PC-3 (cell line): ENCODE results near the gene LTBP1. TPM values are rescaled to one million over a fixed set of nuclear protein-coding genes. Genes with fewer than 3 reads are reported as not detected.

ENCODE experiments used
- ATAC-seq: fragments of 200-7000 bp; cut with Tn5 transposase; 2 replicates; pipeline ENCODE4 v1.9.1; 2020; ENCODE audit warnings: mild to moderate bottlenecking, moderate library complexity
- BruUV-seq: library from RNA; stranded (reverse); fragments of 400-500 nt; replicated peaks from 2 replicates; lab custom pipeline; 2021; lab: Mats Ljungman, UMichigan
- CTCF ChIA-PET: fragments of 300-600 bp; sonication (Branson Sonifier 250); formaldehyde crosslinking; loops from one replicate; lab custom pipeline; 2022; ENCODE audit warnings: antibody characterized with exemption; lab: Charles Lee
- POLR2A ChIA-PET: fragments of 300-600 bp; sonication (Branson Sonifier 250); formaldehyde crosslinking; loops from one replicate; lab custom pipeline; 2022; ENCODE audit warnings: antibody characterized with exemption; ENCODE audit not compliant: unreplicated experiment; lab: Charles Lee
- DNase-seq: peaks from one replicate; pipeline ENCODE4 v3.0.0-alpha.2; 2015
- H2AFZ ChIP-seq: fragments of 300-600 bp; sonication (generic); 2 replicates; pipeline ENCODE4 v1.6.0; 2016; ENCODE audit warnings: antibody characterized with exemption, low read length
- H3F3A ChIP-seq: fragments of 300-600 bp; sonication (generic); one replicate; pipeline ENCODE4 v1.6.0; 2017; ENCODE audit warnings: antibody characterized with exemption, low read length, control low read depth, mild to moderate bottlenecking; ENCODE audit not compliant: unreplicated experiment
- H3K27ac ChIP-seq: fragments of 300-600 bp; sonication (generic); 2 replicates; pipeline ENCODE4 v1.5.1; 2016; ENCODE audit warnings: mild to moderate bottlenecking, low read length
- H3K27me3 ChIP-seq: fragments of 300-600 bp; sonication (generic); 2 replicates; pipeline ENCODE4 v1.6.1; 2016; ENCODE audit warnings: low read length, mixed read lengths
- H3K36me3 ChIP-seq: fragments of 300-600 bp; sonication (generic); 2 replicates; pipeline ENCODE4 v1.6.1; 2016; ENCODE audit warnings: low read depth, mixed run types, low read length, mixed read lengths
- H3K4me1 ChIP-seq: fragments of 300-600 bp; sonication (generic); 2 replicates; pipeline ENCODE4 v1.5.1; 2016; ENCODE audit warnings: low read length; ENCODE audit not compliant: insufficient read depth
- H3K4me2 ChIP-seq: fragments of 300-600 bp; sonication (generic); 2 replicates; pipeline ENCODE4 v1.6.0; 2016; ENCODE audit warnings: low read length
- H3K4me3 ChIP-seq: fragments of 300-600 bp; sonication (generic); 2 replicates; pipeline ENCODE4 v1.5.1; 2016; ENCODE audit warnings: mild to moderate bottlenecking, low read length, mixed read lengths
- H3K79me2 ChIP-seq: fragments of 300-600 bp; sonication (generic); 2 replicates; pipeline ENCODE4 v1.6.1; 2017; ENCODE audit warnings: low read length, mixed read lengths
- H3K9ac ChIP-seq: fragments of 300-600 bp; sonication (generic); 2 replicates; pipeline ENCODE4 v1.6.0; 2016; ENCODE audit warnings: mild to moderate bottlenecking, low read length
- H3K9me2 ChIP-seq: fragments of 300-600 bp; sonication (generic); replicated peaks from 2 replicates; pipeline ENCODE4 v1.6.1; 2016; ENCODE audit warnings: mixed run types, low read length, mixed read lengths
- H3K9me3 ChIP-seq: fragments of 300-600 bp; sonication (generic); 2 replicates; pipeline ENCODE4 v1.6.1; 2016; ENCODE audit warnings: low read length, mixed read lengths
- H4K20me1 ChIP-seq: fragments of 300-600 bp; sonication (generic); 2 replicates; pipeline ENCODE4 v1.6.1; 2016; ENCODE audit warnings: low read length, mixed read lengths
- CTCF ChIP-seq: fragments of 300-600 bp; sonication (generic); conservative IDR thresholded peaks from 2 replicates; pipeline ENCODE4 v1.5.1; 2017; ENCODE audit warnings: antibody characterized with exemption, low read depth, mild to moderate bottlenecking, low read length
- EZH2 ChIP-seq: fragments of 300-600 bp; sonication (generic); IDR thresholded peaks from one replicate; pipeline ENCODE4 v1.6.1; 2017; ENCODE audit warnings: antibody characterized with exemption, mild to moderate bottlenecking, low read length; ENCODE audit not compliant: unreplicated experiment
- EZH2phosphoT487 ChIP-seq: fragments of 300-600 bp; sonication (generic); IDR thresholded peaks from 2 replicates; pipeline ENCODE4 v1.6.1; 2018; ENCODE audit warnings: mild to moderate bottlenecking, antibody characterized with exemption, low read length, borderline replicate concordance
- intact Hi-C: fragments of 100-400 bp; cut with micrococcal nuclease; formaldehyde crosslinking; loops from 2 replicates; pipeline ENCODE4 v1.9.0; 2023
- total RNA-seq: library from RNA; depleted of rRNA; stranded (reverse); fragments of >200 nt; gene quantifications from 2 replicates; pipeline ENCODE4 v1.2.3, GENCODE V29; 2014

Gene LTBP1
- total RNA-seq, 1 experiment from 2014 or later: 45.9 TPM

- no peaks in the 10 kb centered on the region for H3K9me3 ChIP-seq
- ChIA-PET CTCF (no interaction called here), POLR2A (no interaction called here)
- TF ChIP-seq EZH2 (no peak), CTCF (no peak), EZH2phosphoT487 (no peak)
- DNase-seq: no peak
- no peak overlapping the region for H3K9ac ChIP-seq
- H3K27me3 ChIP-seq: no peaks in the 10 kb centered on the region
- no TSS peak for BruUV-seq
- H3K79me2 ChIP-seq: no peaks in the 10 kb centered on the region
- no peaks in the 10 kb centered on the region for H4K20me1 ChIP-seq
- intact Hi-C loops: no loop called here
- H3F3A ChIP-seq: no peaks in the 10 kb centered on the region
- no peak overlapping the region for H3K4me2 ChIP-seq
- H3K4me1 ChIP-seq: peaks cover 12% of the 10 kb centered on the region; the same call in 1 of the 2 replicates
- no peak overlapping the region for H2AFZ ChIP-seq
- H3K36me3 ChIP-seq: no peaks in the 10 kb centered on the region
- no peak overlapping the region for H3K27ac ChIP-seq
- H3K9me2 ChIP-seq: no peaks in the 10 kb centered on the region
- ATAC-seq: no peak
- no peak overlapping the region for H3K4me3 ChIP-seq
Observed at GRCh38 chr2:32930436-32930835, 16.3 kb upstream of the LTBP1 start.

- no peaks in the 10 kb centered on the region for H3K79me2 ChIP-seq
- TF ChIP-seq EZH2phosphoT487 (no peak), EZH2 (no peak), CTCF (no peak)
- no peak overlapping the region for H3K4me3 ChIP-seq
- H2AFZ ChIP-seq: no peak overlapping the region
- DNase-seq (no peak), ATAC-seq (no peak)
- H4K20me1 ChIP-seq: no peaks in the 10 kb centered on the region
- H3K27ac ChIP-seq: no peak overlapping the region
- H3K36me3 ChIP-seq: no peaks in the 10 kb centered on the region
- POLR2A ChIA-PET: no interaction called here
- no peaks in the 10 kb centered on the region for H3F3A ChIP-seq
- H3K27me3 ChIP-seq: no peaks in the 10 kb centered on the region
- peak overlapping the region; percentile 48; the same call in 1 of the 2 replicates for H3K4me2 ChIP-seq
- intact Hi-C loops: no loop called here
- CTCF ChIA-PET: no interaction called here
- BruUV-seq: no TSS peak
- peaks cover 12% of the 10 kb centered on the region; the same call in 1 of the 2 replicates for H3K4me1 ChIP-seq
- H3K9me2 ChIP-seq: no peaks in the 10 kb centered on the region
- H3K9ac ChIP-seq: no peak overlapping the region
- no peaks in the 10 kb centered on the region for H3K9me3 ChIP-seq
Observed at GRCh38 chr2:32931519-32931918, 15.2 kb upstream of the LTBP1 start.

- H3K4me1 ChIP-seq: peaks cover 12% of the 10 kb centered on the region; the same call in 1 of the 2 replicates
- intact Hi-C loops: no loop called here
- H3F3A ChIP-seq: no peaks in the 10 kb centered on the region
- DNase-seq: peak; percentile 22
- POLR2A ChIA-PET: no interaction called here
- H3K9me3 ChIP-seq: no peaks in the 10 kb centered on the region
- no peak overlapping the region for H3K4me3 ChIP-seq
- H3K27ac ChIP-seq: no peak overlapping the region
- TF ChIP-seq EZH2: no peak
- no peak for TF ChIP-seq EZH2phosphoT487
- TF ChIP-seq CTCF: no peak
- no peak for ATAC-seq
- H3K27me3 ChIP-seq: no peaks in the 10 kb centered on the region
- BruUV-seq: no TSS peak
- H3K9me2 ChIP-seq: no peaks in the 10 kb centered on the region
- no peaks in the 10 kb centered on the region for H4K20me1 ChIP-seq
- H2AFZ ChIP-seq: peak overlapping the region; percentile 33; the same call in 1 of the 2 replicates
- H3K79me2 ChIP-seq: no peaks in the 10 kb centered on the region
- H3K9ac ChIP-seq: no peak overlapping the region
- H3K4me2 ChIP-seq: peak overlapping the region; percentile 48
- CTCF ChIA-PET: no interaction called here
- no peaks in the 10 kb centered on the region for H3K36me3 ChIP-seq
Observed at GRCh38 chr2:32931945-32932709, 14.6 kb upstream of the LTBP1 start.
